HG02884 (cell line): Measurements from ENCODE around the gene EXOSC10.
"Not testable (repeated sequence)": the region's sequence is repeated elsewhere in the genome, so short reads cannot be mapped to it uniquely, and the experiment has no call there.

Experiments used
- ATAC-seq: cut with Tn5 transposase; IDR thresholded peaks from one replicate; pipeline ENCODE4 v1.9.1; 2021; ENCODE audit warnings: mild to moderate bottlenecking, moderate library complexity; ENCODE audit not compliant: unreplicated experiment

The EXOSC10 gene

GRCh38 chr1:11114966-11115365, 15.3 kb upstream of the EXOSC10 start:
- no peak for ATAC-seq

GRCh38 chr1:11109047-11109760, 9.5 kb upstream of the EXOSC10 start:
- ATAC-seq = no peak

DNA sequence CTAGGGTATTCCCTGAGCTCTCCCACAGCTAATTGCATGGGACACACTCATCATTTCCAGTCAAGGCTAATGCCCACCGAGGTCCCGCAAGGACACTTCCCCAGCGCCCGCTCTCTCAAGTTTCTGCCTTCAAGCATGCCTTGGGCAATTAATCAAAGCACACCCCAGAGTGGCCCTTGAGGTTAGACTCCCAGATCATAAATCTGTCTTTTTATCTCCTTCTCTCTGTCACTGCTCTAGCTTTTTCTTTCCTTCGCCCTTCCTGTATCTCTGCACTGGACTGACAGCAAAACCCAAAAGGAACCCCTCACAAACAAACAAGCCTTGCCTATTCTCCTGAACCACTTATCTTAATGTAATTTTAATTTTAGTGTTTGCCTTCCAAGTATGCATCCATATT, 7.9 kb upstream of the EXOSC10 start:
- no peak for ATAC-seq

- no peak for ATAC-seq
Observed at GRCh38 chr1:11105586-11105985, 5.9 kb upstream of the EXOSC10 start.

DNA sequence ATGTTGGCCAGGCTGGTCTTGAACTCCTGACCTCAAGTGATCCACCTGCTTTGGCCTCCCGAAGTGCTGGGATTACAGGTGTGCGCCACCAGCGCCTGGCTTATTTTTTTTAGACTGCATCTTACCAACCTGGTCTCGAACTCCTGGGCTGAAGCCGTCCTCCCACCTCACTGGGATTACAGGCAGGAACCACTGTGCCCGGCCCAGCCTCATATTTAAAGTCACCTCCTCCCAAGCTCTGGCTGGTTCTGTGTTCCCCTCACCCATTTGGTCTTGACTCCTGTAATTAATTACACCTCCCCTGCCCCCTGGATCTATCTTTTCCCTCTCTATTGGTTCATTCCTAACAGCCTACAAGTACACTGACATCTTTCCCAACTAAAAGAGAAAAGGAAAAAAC, 1.7 kb upstream of the EXOSC10 start:
- ATAC-seq = no peak

GRCh38 chr1:11100806-11101205, 1.1 kb upstream of the EXOSC10 start:
- ATAC-seq = not testable (repeated sequence)

DNA sequence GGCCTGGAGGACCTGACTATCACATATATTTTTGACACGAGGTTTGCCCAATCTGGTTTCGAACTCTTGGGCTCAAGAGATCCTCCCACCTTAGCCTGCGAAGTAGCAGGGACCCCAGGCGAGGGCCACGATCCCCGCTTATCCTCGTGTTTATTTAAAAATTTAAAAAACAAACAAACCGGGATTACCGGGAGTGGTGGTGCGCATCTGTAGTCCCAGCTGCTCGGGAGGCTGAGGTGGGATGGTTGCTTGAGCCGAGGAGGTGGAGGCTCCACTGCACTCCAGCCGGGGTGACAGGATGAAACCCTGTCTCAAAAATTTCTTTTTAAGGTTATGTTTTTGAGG, 452 bp upstream of the EXOSC10 start:
- no peak for ATAC-seq

DNA sequence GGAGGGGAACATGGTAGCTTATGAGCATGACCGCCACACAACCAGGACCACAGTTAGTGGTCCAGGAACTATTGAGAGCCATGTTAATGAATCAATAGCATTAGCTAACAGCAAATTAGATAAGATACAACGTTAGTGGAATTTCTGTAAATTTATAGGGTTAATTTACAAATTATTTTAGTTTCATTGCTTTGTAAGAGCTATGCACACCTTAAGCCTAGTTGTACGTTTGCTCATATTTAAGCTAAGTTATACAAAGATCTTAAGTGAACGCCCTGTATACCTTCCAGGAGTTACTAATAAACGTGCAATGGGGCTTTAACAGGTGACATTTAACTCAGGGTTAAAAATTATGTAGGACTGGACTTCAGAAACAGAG, 749 bp downstream of the EXOSC10 start:
- no peak for ATAC-seq

GRCh38 chr1:11083784-11084183, 15.9 kb downstream of the EXOSC10 start:
- not testable (repeated sequence) for ATAC-seq

- ATAC-seq = no peak
Observed at GRCh38 chr1:11080931-11081330, 18.7 kb downstream of the EXOSC10 start.

- ATAC-seq = no peak
Observed at GRCh38 chr1:11078631-11079030, 21.0 kb downstream of the EXOSC10 start.

GRCh38 chr1:11073398-11073797, 26.3 kb downstream of the EXOSC10 start:
- ATAC-seq = not testable (repeated sequence)

DNA sequence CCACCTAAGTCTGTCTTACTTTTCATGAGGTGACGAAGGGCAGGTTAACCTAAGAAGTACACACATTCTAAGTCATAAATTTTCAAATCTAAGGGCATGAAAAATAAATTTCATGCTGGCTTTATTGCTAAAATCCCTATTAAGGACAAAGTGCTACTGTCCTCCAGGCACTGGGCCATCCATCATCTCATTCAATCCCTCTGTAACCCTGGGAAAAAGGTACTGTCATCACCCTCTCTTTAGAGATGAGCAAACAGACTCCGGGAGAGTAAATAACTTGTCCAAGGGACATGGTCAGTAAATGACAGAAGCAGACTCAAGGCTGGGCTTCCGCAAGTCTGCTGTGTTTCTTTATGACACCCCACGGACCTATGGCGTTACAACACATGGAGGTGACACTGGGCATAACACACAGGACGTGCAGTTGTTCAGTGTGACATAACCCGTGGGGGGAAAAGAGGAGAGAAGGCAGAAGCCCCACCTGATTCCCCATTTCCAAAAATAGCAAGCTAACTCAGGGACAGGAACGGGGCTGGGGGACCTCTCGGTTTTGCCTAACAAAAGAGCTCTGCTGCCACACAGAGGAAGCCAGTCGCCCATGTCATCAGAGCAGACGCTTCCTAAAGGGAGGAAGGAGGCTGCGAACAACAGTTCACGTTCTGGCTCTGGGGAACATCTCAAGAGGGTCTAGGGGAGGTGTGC, 27.3 kb downstream of the EXOSC10 start:
- ATAC-seq = no peak

- ATAC-seq = no peak
Observed at GRCh38 chr1:11071463-11072215, 28.0 kb downstream of the EXOSC10 start.

DNA sequence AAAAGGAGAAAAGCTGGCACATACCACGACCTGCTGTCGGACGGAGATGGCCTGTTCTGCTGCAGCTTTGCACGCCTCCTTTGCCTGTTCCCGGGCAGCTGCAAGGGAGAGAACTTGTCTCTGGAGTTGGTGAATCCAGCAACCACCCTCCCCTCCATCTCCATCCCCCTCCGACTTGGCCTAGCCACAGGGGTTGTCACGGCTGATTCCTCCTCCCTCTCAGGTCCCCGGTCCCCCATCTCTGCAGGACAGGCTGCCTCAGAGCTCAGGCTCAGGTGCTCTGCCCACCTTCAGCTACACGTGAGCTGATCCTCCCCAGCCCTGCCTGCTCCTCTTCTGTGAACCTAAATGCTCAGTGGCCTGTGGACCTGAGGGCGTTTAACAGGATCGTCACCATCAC, 28.8 kb downstream of the EXOSC10 start:
- no peak for ATAC-seq

DNA sequence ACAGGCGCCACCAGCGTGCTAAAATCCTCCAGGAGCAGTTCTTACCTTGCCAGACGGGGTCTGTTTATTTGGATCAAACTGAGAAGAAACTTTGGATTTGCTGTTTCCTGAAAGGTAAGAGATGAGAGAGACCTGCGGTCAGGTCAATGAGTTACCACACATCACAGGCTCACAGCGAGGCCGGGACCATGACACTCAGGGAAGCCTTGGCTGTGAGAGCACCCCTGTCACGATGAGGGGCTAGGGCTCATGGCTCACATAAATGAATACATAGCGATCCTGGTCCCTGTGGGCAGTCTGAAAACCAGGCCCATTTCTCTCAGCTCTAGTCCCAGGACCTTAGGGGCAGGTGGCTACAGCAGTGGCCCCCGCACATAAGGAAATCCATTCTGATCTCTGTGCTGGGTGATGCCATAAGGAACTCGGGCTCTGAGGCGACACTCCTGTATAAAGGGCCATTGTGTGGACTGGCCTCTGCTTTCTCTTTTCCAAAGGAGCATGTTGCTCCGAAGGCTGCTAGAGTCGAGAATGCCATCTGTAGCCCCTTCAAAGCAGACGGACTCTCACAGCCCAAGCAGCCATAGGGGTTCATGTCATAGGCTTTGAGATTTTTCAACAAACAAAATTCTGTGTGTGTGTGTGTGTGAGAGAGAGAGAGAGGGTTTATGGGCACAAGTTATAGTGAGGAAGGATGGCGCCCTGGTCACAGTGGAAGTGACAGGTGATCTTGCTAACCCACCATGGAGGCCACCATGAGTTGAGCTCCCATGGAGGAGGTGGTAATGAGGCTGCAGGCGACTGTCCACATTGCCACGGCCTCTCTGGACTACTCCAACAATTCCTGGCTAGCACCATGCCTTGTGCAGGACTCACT, 30.8 kb downstream of the EXOSC10 start:
- no peak for ATAC-seq

- no peak for ATAC-seq
Observed at GRCh38 chr1:11067716-11068599, 31.7 kb downstream of the EXOSC10 start.

- no peak for ATAC-seq
Observed at GRCh38 chr1:11065796-11066195, 33.9 kb downstream of the EXOSC10 start.

DNA sequence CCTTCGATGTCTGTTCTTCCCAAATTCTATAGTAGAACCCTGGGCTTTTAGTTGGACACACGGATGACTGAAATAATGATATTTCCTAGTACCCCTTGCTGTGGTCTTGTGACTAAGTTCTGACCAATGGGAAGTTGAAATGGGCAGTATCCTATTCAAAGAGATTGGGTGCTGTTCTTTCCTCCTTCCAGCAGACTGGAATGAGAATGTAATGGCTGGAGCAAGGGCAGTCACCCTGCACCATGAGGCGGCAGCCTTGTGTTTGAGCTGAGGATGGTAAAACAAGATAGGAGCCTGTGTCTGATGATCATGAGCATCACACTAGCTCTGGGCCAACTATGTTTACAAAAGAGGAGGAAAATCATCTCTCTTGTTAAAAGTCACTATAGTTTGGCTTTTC, 34.7 kb downstream of the EXOSC10 start:
- no peak for ATAC-seq

- ATAC-seq = not testable (repeated sequence)
Observed at GRCh38 chr1:11063937-11064537, 35.6 kb downstream of the EXOSC10 start.
